Liver (tissue), 9 donors: ENCODE results near the gene FXYD4. TPM values are rescaled to one million over a fixed set of nuclear protein-coding genes. Genes with fewer than 3 reads are reported as not detected.

Source experiments
- DNase-seq: peaks from one replicate; pipeline ENCODE4 v3.0.0-alpha.2; 2017; ENCODE audit warnings: low spot score
- H3K27ac ChIP-seq, 2 donors: one replicate each; pipeline ENCODE4 v1.7.0; 2013; ENCODE audit warnings: inconsistent platforms in 2 of 2, low read length in 2 of 2, control low read depth in 1 of 2, low read depth in 1 of 2, mild to moderate bottlenecking in 1 of 2
- H3K27me3 ChIP-seq, 4 donors: one replicate each; pipeline versions ENCODE4 v1.6.1 to v1.7.0; 2013; ENCODE audit warnings: low read length in 3 of 4, inconsistent platforms in 1 of 4, mild to moderate bottlenecking in 1 of 4, moderate library complexity in 1 of 4; ENCODE audit not compliant: control insufficient read depth in 4 of 4, insufficient read depth in 4 of 4
- H3K36me3 ChIP-seq, 4 donors: one replicate each; pipeline versions ENCODE4 v1.6.1 to v1.7.0; 2013; ENCODE audit warnings: low read length in 3 of 4, mild to moderate bottlenecking in 3 of 4, low read depth in 1 of 4, moderate library complexity in 1 of 4; ENCODE audit not compliant: control insufficient read depth in 4 of 4, insufficient read depth in 3 of 4
- H3K4me1 ChIP-seq, 4 donors: one replicate each; pipeline versions ENCODE4 v1.6.1 to v1.7.0; 2013; ENCODE audit warnings: low read length in 3 of 4, mild to moderate bottlenecking in 3 of 4, moderate library complexity in 1 of 4; ENCODE audit not compliant: control insufficient read depth in 4 of 4, insufficient read depth in 4 of 4
- H3K4me3 ChIP-seq, 3 donors: one replicate each; pipeline versions ENCODE4 v1.6.1 to v1.7.0; 2013; ENCODE audit warnings: low read length in 3 of 3, control low read depth in 1 of 3, low read depth in 1 of 3, mild to moderate bottlenecking in 1 of 3
- H3K9ac ChIP-seq, 2 donors: one replicate each; pipeline ENCODE4 v1.7.0; 2013; ENCODE audit warnings: low read length in 2 of 2, mild to moderate bottlenecking in 2 of 2, moderate library complexity in 2 of 2, control low read depth in 1 of 2, low read depth in 1 of 2
- H3K9me3 ChIP-seq, 4 donors: one replicate each; pipeline versions ENCODE4 v1.6.1 to v1.7.0; 2013; ENCODE audit warnings: low read length in 3 of 4; ENCODE audit not compliant: control insufficient read depth in 4 of 4
- EGR1 ChIP-seq, 2 donors: IDR thresholded peaks; 2 replicates each; pipeline ENCODE4 v1.6.1; 2016 to 2018; ENCODE audit warnings: antibody characterized with exemption in 2 of 2, low read depth in 2 of 2
- FOXA1 ChIP-seq: IDR thresholded peaks from 2 replicates; pipeline ENCODE4 v1.6.1; 2016; ENCODE audit warnings: antibody characterized with exemption
- FOXA2 ChIP-seq: IDR thresholded peaks from 2 replicates; pipeline ENCODE4 v1.6.1; 2016; ENCODE audit warnings: antibody characterized with exemption
- GABPA ChIP-seq, 2 donors: IDR thresholded peaks in 1 of 2; conservative IDR thresholded peaks in 1 of 2; 2 replicates each; pipeline ENCODE4 v1.6.1; 2016; ENCODE audit warnings: antibody characterized with exemption in 2 of 2, mild to moderate bottlenecking in 1 of 2, moderate library complexity in 1 of 2
- HNF4A ChIP-seq, 2 donors: conservative IDR thresholded peaks; 2 replicates each; pipeline ENCODE4 v1.6.1; 2016; ENCODE audit warnings: antibody characterized with exemption in 2 of 2, mild to moderate bottlenecking in 2 of 2
- JUND ChIP-seq, 2 donors: IDR thresholded peaks; 2 replicates each; pipeline ENCODE4 v1.6.1; 2016; ENCODE audit warnings: antibody characterized with exemption in 2 of 2
- NR2F2 ChIP-seq: IDR thresholded peaks from 2 replicates; pipeline ENCODE4 v1.6.1; 2016; ENCODE audit warnings: antibody characterized with exemption
- RXRA ChIP-seq, 2 donors: IDR thresholded peaks; 2 replicates each; pipeline ENCODE4 v1.6.1; 2017 to 2018; ENCODE audit warnings: antibody characterized with exemption in 2 of 2, mild to moderate bottlenecking in 1 of 2
- SP1 ChIP-seq: IDR thresholded peaks from 2 replicates; pipeline ENCODE4 v1.6.1; 2018; ENCODE audit warnings: antibody characterized with exemption, mild to moderate bottlenecking
- TAF1 ChIP-seq: conservative IDR thresholded peaks from 2 replicates; pipeline ENCODE4 v1.6.1; 2016; ENCODE audit warnings: antibody characterized with exemption, mild to moderate bottlenecking
- WGBS: extraction: QIAGEN DNeasy Blood & Tissue Kit; methylation state at CpG from one replicate; pipeline ENCODE4 v1.1.7; 2013; 5-methylcytosine and 5-hydroxymethylcytosine counted together
- polyA plus RNA-seq, 2 donors: library from polyadenylated mRNA; stranded (reverse) in 1 of 2; unstranded in 1 of 2; fragments of 200-250 nt in 1 of 2; fragments of >200 nt in 1 of 2; fragmentation: Nextera tagmentation in 1 of 2; extraction: Ambion mirVana in 1 of 2; gene quantifications; one replicate each; pipeline versions ENCODE4 v1.2.1 to v1.2.3, GENCODE V29; 2013 to 2015
- total RNA-seq, 2 donors: library from RNA; depleted of rRNA; stranded (reverse); fragments of >200 nt; gene quantifications; one replicate each; pipeline ENCODE4 v1.2.3, GENCODE V29; 2014
- TF ChIP-seq, protein P1 (sequence below): fragments of 150-350 bp; IDR thresholded peaks from 2 replicates; pipeline ENCODE4 v1.5.1; 2017; ENCODE audit warnings: improper control_type of control experiment, low read depth, low read length; ENCODE audit not compliant: missing input control
- TF ChIP-seq, protein P2 (sequence below): IDR thresholded peaks from 2 replicates; pipeline ENCODE4 v1.6.1; 2016; ENCODE audit warnings: antibody characterized with exemption
- donor health status: healthy.
- donor health status: healthy.
- donor health status: healthy.
- donor health status: healthy.
- donor health status: healthy.

FXYD4 gene
- total and polyA plus RNA-seq, 4 donors, result not detected

DNA sequence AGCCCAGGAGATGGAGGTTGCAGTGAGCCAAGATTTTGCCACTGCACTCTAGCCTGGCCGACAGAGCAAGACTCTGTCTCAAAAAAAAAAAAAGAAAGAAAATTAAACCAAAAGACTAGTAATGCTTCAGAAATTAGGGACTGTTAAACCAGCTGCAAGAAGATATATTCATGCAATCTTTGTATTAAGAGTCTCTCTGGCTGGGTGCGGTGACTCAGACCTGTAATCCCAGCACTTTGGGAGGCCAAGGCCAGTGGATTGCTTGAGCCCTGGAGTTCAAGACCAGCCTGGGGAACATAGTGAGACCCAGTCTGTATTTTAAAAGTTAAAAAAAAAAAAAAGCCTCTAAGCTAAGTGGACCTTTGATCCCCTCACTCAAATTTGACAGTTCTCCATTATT, 40.1 kb downstream of the FXYD4 start (continued):
- TF ChIP-seq NR2F2, result no peak
- TF ChIP-seq GABPA (IDR thresholded peaks at IDR 0.05 in 1 of 2, conservative IDR thresholded peaks at IDR 0.05 in 1 of 2), result no peak
- TF ChIP-seq RXRA (IDR thresholded peaks at IDR 0.05), result no peak
- no peak for TF ChIP-seq HNF4A (conservative IDR thresholded peaks at IDR 0.05)

DNA sequence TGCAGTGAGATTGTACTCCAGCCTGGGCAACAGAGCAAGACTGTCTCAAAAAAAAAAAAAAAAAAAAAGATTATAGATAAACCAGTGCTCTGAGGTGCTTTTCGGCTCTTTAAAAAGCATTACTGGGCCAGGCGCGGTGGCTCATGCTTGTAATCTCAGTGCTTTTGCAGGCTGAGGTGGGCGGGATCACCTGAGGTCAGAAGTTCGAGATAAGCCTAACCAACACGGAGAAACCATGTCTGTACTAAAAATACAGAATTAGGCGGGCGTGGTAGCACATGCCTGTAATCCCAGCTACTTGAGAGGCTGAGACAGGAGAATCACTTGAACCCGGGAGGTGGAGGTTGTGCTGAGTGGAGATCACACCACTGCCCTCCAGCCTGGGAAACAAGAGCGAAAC, 44.1 kb downstream of the FXYD4 start:
- Histone ChIP-seq H3K9me3 (no peaks in the 10 kb centered on the region), H3K27ac (no peak overlapping the region), H3K36me3 (no peaks in the 10 kb centered on the region), H3K4me3 (no peak overlapping the region), H3K9ac (no peak overlapping the region), H3K27me3 (no peaks in the 10 kb centered on the region), H3K4me1 (peaks cover 0 to 8% (median 3%) of the 10 kb centered on the region in 4 donors)
- no peak for DNase-seq
- TF ChIP-seq NR2F2 (no peak), TAF1 (no peak), HNF4A (conservative IDR thresholded peaks at IDR 0.05) (no peak), SP1 (no peak), JUND (IDR thresholded peaks at IDR 0.05) (no peak), GABPA (IDR thresholded peaks at IDR 0.05 in 1 of 2, conservative IDR thresholded peaks at IDR 0.05 in 1 of 2) (no peak), EGR1 (IDR thresholded peaks at IDR 0.05; ENCODE audit: low read depth in 2 of 2) (no peak), RXRA (IDR thresholded peaks at IDR 0.05) (no peak), FOXA1 (no peak)
- TF ChIP-seq, protein P1, sequence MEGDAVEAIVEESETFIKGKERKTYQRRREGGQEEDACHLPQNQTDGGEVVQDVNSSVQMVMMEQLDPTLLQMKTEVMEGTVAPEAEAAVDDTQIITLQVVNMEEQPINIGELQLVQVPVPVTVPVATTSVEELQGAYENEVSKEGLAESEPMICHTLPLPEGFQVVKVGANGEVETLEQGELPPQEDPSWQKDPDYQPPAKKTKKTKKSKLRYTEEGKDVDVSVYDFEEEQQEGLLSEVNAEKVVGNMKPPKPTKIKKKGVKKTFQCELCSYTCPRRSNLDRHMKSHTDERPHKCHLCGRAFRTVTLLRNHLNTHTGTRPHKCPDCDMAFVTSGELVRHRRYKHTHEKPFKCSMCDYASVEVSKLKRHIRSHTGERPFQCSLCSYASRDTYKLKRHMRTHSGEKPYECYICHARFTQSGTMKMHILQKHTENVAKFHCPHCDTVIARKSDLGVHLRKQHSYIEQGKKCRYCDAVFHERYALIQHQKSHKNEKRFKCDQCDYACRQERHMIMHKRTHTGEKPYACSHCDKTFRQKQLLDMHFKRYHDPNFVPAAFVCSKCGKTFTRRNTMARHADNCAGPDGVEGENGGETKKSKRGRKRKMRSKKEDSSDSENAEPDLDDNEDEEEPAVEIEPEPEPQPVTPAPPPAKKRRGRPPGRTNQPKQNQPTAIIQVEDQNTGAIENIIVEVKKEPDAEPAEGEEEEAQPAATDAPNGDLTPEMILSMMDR, result no peak
- TF ChIP-seq, protein P2, sequence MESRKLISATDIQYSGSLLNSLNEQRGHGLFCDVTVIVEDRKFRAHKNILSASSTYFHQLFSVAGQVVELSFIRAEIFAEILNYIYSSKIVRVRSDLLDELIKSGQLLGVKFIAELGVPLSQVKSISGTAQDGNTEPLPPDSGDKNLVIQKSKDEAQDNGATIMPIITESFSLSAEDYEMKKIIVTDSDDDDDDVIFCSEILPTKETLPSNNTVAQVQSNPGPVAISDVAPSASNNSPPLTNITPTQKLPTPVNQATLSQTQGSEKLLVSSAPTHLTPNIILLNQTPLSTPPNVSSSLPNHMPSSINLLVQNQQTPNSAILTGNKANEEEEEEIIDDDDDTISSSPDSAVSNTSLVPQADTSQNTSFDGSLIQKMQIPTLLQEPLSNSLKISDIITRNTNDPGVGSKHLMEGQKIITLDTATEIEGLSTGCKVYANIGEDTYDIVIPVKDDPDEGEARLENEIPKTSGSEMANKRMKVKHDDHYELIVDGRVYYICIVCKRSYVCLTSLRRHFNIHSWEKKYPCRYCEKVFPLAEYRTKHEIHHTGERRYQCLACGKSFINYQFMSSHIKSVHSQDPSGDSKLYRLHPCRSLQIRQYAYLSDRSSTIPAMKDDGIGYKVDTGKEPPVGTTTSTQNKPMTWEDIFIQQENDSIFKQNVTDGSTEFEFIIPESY, result no peak
- WGBS, result 85% methylated on average over 10 of the region's 10 CpGs

DNA sequence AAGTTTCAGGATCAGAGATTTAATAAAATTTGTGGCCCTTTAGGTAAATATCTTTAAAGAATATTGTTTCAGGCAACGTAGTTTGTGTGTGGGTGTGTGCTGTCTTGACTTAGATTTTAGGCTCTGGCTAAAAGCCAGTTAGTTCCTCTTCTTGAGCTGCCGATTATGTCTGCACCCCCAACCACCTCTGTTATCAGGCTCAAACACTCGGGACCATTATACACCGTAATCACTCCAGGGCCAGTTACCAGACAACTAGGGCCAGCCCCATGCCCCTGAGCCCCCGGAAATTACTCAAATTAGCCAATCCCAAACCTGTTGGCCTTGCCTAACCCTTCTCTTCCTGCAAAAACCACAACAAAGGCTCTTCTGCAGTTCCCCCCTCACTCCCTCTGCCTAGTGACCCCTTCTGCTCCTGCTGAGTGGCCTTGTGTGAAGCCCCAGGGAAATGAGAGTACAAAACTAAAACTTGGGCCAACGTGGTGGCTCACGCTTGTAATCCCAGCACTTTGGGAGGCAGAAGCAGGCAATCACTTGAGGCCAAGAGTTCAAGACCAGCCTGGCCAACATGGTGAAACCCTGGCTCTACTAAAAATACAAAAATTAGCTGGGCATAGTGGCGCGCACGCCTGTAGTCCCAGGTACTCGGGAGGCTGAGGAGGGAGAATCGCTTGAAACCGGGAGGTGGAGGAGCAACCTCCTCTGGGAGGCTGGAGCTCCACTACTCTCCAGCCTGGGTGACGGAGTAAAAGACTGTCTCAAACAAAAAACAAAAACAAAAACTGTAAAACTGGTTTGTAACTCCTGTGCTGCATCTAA, 46.7 kb downstream of the FXYD4 start:
- TF ChIP-seq, protein P2, result no peak
- no peak for TF ChIP-seq FOXA2
- WGBS, result 78% methylated on average over 14 of the region's 14 CpGs
- H3K4me3 ChIP-seq, result no peak overlapping the region
- H3K4me1 ChIP-seq, result peaks cover 3 to 22% (median 6%) of the 10 kb centered on the region in 4 donors
- H3K9ac ChIP-seq, result no peak overlapping the region
- H3K27ac ChIP-seq, result peak overlapping the region in 1 of 2 donors; percentile 34
- no peaks in the 10 kb centered on the region for H3K27me3 ChIP-seq
- peak; percentile 69 for DNase-seq
- no peaks in the 10 kb centered on the region for H3K9me3 ChIP-seq
- no peaks in the 10 kb centered on the region for H3K36me3 ChIP-seq
